ENCODE data around the gene CGAS.

DNA sequence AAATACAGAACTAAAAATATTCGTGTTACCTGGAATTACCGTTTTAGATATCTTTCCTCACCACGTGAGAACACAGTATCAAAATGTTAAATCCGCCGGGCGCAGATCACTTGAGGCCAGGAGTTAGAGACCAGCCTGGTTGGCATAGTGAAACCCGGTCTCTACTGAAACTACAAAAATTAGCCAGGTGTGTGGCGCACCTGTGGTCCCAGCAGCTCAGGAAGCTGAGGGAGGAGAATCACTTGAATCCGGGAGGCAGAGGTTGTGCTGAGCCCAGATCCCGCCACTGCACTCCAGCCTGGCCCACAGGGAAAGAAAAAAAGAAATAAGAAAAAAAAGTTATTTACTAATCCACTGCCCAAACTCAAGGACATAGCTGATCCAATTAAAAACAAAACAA lies 62.2 kb downstream of the CGAS start:
- TF ChIP-seq, protein P1, sequence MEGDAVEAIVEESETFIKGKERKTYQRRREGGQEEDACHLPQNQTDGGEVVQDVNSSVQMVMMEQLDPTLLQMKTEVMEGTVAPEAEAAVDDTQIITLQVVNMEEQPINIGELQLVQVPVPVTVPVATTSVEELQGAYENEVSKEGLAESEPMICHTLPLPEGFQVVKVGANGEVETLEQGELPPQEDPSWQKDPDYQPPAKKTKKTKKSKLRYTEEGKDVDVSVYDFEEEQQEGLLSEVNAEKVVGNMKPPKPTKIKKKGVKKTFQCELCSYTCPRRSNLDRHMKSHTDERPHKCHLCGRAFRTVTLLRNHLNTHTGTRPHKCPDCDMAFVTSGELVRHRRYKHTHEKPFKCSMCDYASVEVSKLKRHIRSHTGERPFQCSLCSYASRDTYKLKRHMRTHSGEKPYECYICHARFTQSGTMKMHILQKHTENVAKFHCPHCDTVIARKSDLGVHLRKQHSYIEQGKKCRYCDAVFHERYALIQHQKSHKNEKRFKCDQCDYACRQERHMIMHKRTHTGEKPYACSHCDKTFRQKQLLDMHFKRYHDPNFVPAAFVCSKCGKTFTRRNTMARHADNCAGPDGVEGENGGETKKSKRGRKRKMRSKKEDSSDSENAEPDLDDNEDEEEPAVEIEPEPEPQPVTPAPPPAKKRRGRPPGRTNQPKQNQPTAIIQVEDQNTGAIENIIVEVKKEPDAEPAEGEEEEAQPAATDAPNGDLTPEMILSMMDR (IDR thresholded peaks at IDR 0.05) = no peak
- no peak for TF ChIP-seq POLR2A (IDR thresholded peaks at IDR 0.05)

Measured in esophagus squamous epithelium (tissue), 4 donors.